Brain microvascular endothelial cell (primary cell): ENCODE results near the gene OPA1.

Experiments
- DNase-seq: peaks from one replicate; pipeline ENCODE4 v3.0.0-alpha.2; 2020
- H3K27ac ChIP-seq: fragments of 250-450 bp; sonication (Bioruptor Pico); 2 replicates; pipeline ENCODE4 v1.5.1; 2020; ENCODE audit warnings: mild to moderate bottlenecking, moderate library complexity
- H3K27me3 ChIP-seq: fragments of 250-450 bp; sonication (Bioruptor Pico); replicated peaks from 2 replicates; pipeline ENCODE4 v1.5.1; 2020; ENCODE audit warnings: mild to moderate bottlenecking
- H3K36me3 ChIP-seq: fragments of 250-450 bp; sonication (Bioruptor Pico); replicated peaks from 2 replicates; pipeline ENCODE4 v1.5.1; 2020; ENCODE audit warnings: mild to moderate bottlenecking
- H3K4me3 ChIP-seq: 2 replicates; pipeline ENCODE4 v1.5.1; 2011; ENCODE audit warnings: low read depth, mild to moderate bottlenecking, control low read depth, low read length, moderate library complexity
- CTCF ChIP-seq: IDR thresholded peaks from 2 replicates; pipeline ENCODE4 v1.5.1; 2011; ENCODE audit warnings: low read depth, mild to moderate bottlenecking, moderate library complexity, low read length, control low read depth, inconsistent platforms; ENCODE audit errors: missing control alignments
- in situ Hi-C: cut with HindIII; loops from 2 replicates; pipeline ENCODE4 v1.10.0; 2017; ENCODE audit warnings: low sequenced_read_pairs, low pct_ligation_motif_present

OPA1 gene

GRCh38 chr3:193735850-193736249 lies 142.8 kb downstream of the OPA1 start:
- TF ChIP-seq CTCF, result no peak
- Histone ChIP-seq H3K36me3 (no peaks in the 10 kb centered on the region), H3K27me3 (peaks cover 1% of the 10 kb centered on the region), H3K4me3 (no peak overlapping the region), H3K27ac (no peak overlapping the region)
- DNase-seq, result no peak
- in situ Hi-C loops, result no loop called here

GRCh38 chr3:193736616-193737015 lies 143.6 kb downstream of the OPA1 start:
- DNase-seq, result no peak
- Histone ChIP-seq H3K27ac (no peak overlapping the region), H3K36me3 (no peaks in the 10 kb centered on the region), H3K27me3 (no peaks in the 10 kb centered on the region), H3K4me3 (no peak overlapping the region)
- in situ Hi-C loops, result no loop called here
- TF ChIP-seq CTCF, result no peak

- Histone ChIP-seq H3K27ac (no peak overlapping the region), H3K27me3 (no peaks in the 10 kb centered on the region), H3K4me3 (no peak overlapping the region), H3K36me3 (no peaks in the 10 kb centered on the region)
- no peak for DNase-seq
- in situ Hi-C loops, result no loop called here
- no peak for TF ChIP-seq CTCF
Measured at GRCh38 chr3:193737191-193737751, 144.3 kb downstream of the OPA1 start.

GRCh38 chr3:193742628-193743027 lies 149.6 kb downstream of the OPA1 start:
- Histone ChIP-seq H3K27me3 (peaks cover 9% of the 10 kb centered on the region), H3K27ac (no peak overlapping the region), H3K36me3 (no peaks in the 10 kb centered on the region), H3K4me3 (no peak overlapping the region)
- DNase-seq, result no peak
- no peak for TF ChIP-seq CTCF
- in situ Hi-C loops, result no loop called here

- H3K27me3 ChIP-seq, result peaks cover 9% of the 10 kb centered on the region
- H3K27ac ChIP-seq, result no peak overlapping the region
- in situ Hi-C loops, result no loop called here
- TF ChIP-seq CTCF, result no peak
- no peak for DNase-seq
- H3K36me3 ChIP-seq, result no peaks in the 10 kb centered on the region
- no peak overlapping the region for H3K4me3 ChIP-seq
Measured at GRCh38 chr3:193743702-193744047, 150.7 kb downstream of the OPA1 start.
